Ectodermal cell (in vitro differentiated cells): ENCODE data around the gene L3MBTL4.
"Not testable (repeated sequence)": the region's sequence is repeated elsewhere in the genome, so short reads cannot be mapped to it uniquely, and the experiment has no call there.

Experiments used
- H3K27ac ChIP-seq: 2 replicates; pipeline ENCODE4 v1.7.0; 2013; ENCODE audit warnings: mild to moderate bottlenecking, low read depth, low read length; ENCODE audit not compliant: insufficient read depth, poor library complexity, severe bottlenecking
- H3K27me3 ChIP-seq: 2 replicates; pipeline ENCODE4 v1.7.0; 2013; ENCODE audit warnings: mild to moderate bottlenecking, low read length; ENCODE audit not compliant: insufficient read depth, control insufficient read depth, poor library complexity, severe bottlenecking
- H3K36me3 ChIP-seq: one replicate; pipeline ENCODE4 v1.7.0; 2013; ENCODE audit warnings: low read length; ENCODE audit not compliant: control insufficient read depth, insufficient read depth
- H3K4me1 ChIP-seq: one replicate; pipeline ENCODE4 v1.7.0; 2013; ENCODE audit warnings: low read length; ENCODE audit not compliant: control insufficient read depth, insufficient read depth
- H3K4me3 ChIP-seq: 2 replicates; pipeline ENCODE4 v1.7.0; 2013; ENCODE audit warnings: low read depth, low read length, control low read depth; ENCODE audit not compliant: insufficient read depth
- H3K9me3 ChIP-seq: 2 replicates; pipeline ENCODE4 v1.7.0; 2013; ENCODE audit warnings: mild to moderate bottlenecking, low read length, moderate library complexity; ENCODE audit not compliant: control insufficient read depth
- WGBS, 2 experiments: methylation state at CpG; one replicate each; pipeline ENCODE4 v1.1.7; 2013; ENCODE audit warnings: missing lambda C conversion rate in 2 of 2; 5-methylcytosine and 5-hydroxymethylcytosine counted together

The L3MBTL4 gene

DNA sequence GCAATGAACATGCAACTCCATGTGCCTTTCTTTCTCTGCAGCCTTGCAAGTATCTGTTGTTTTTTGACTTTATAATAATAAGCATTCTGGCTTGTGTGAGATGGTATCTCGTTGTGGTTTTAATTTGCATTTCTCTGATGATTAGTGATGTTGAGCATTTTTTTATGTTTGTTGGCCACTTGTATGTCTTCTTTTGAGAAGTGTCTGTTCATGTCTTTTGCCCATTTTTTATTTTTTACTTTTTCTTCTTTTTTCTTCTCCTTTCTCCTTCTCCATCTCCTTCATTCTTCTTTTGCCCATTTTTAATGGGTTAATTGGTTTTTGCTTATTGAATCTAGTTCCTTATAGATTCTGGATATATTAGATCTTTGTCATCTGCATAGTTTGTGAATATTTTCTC, 155.4 kb downstream of the L3MBTL4 start:
- not testable (repeated sequence) for H3K9me3 ChIP-seq, H3K27me3 ChIP-seq, H3K4me3 ChIP-seq, H3K36me3 ChIP-seq, H3K27ac ChIP-seq, H3K4me1 ChIP-seq
- 83 to 100% methylated on average over 1 of the region's 1 CpG for whole genome bisulfite sequencing, 2 experiments

GRCh38 chr18:6257950-6258349, 156.8 kb downstream of the L3MBTL4 start:
- H3K27me3 ChIP-seq = no peaks in the 10 kb centered on the region
- no peak overlapping the region for H3K4me3 ChIP-seq
- no peaks in the 10 kb centered on the region for H3K36me3 ChIP-seq
- no peaks in the 10 kb centered on the region for H3K9me3 ChIP-seq
- WGBS, 2 experiments = 83 to 87% methylated on average over 3 of the region's 3 CpGs
- H3K4me1 ChIP-seq = no peaks in the 10 kb centered on the region
- no peak overlapping the region for H3K27ac ChIP-seq

DNA sequence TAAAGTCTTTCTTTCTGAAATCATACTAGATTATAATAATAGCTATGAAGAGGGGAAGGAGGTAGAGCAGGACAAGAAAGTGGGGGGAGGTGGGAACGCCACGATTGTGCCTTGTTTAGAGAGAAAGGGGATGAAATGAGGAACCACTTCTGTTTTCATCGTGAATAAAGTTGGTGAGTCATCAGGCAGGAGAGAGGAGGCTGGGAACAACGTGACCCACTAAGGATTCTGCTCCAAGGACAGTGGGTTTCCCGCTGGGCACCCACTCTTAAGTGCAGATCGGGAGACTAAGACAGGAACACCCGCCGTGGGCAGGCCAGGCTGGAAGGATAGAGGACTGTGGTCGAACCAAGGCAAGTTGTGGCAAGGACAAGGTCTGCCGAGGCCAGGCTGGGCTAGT, 158.2 kb downstream of the L3MBTL4 start:
- no peaks in the 10 kb centered on the region for H3K27me3 ChIP-seq
- no peaks in the 10 kb centered on the region for H3K36me3 ChIP-seq
- WGBS, 2 experiments = 81 to 84% methylated on average over 10 of the region's 10 CpGs
- H3K27ac ChIP-seq = no peak overlapping the region
- H3K9me3 ChIP-seq = no peaks in the 10 kb centered on the region
- no peaks in the 10 kb centered on the region for H3K4me1 ChIP-seq
- H3K4me3 ChIP-seq = no peak overlapping the region

- Histone ChIP-seq H3K27me3 (no peaks in the 10 kb centered on the region), H3K4me1 (no peaks in the 10 kb centered on the region), H3K36me3 (no peaks in the 10 kb centered on the region), H3K4me3 (no peak overlapping the region), H3K27ac (no peak overlapping the region), H3K9me3 (no peaks in the 10 kb centered on the region)
- WGBS, 2 experiments = 80% methylated on average over 1 of the region's 1 CpG; no CpG with 5 or more reads in 1 of the 2 experiments
Observed at GRCh38 chr18:6255886-6256285, 158.8 kb downstream of the L3MBTL4 start.

DNA sequence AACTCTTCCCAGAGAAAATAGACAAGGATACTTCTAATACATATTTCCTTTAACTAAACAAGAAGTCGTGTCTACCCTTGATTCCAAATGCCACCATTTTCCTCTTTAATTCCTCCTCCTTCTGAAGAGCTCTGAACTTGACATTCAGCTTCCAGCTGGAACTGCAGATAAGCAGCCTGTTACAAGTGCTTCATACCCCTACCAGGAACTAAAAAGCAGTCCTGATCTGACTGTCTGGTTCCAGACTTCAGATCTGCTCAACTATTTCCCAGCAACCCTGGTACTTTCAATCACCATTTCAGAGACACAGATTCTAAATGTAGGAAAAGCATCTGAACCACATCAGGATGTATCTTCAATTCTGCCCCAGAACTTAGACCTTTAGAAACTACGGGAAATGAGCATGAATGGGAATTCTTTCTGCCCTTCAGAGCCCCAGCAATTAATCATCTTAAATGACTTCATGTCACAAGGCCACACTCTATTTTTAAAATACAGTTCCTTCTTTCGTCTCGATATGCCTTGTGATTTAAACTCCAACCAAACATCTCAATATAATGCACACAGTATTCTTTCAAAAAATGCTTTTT, 159.5 kb downstream of the L3MBTL4 start:
- 88 to 91% methylated on average over 4 of the region's 4 CpGs for WGBS, 2 experiments
- no peaks in the 10 kb centered on the region for H3K4me1 ChIP-seq
- H3K36me3 ChIP-seq = no peaks in the 10 kb centered on the region
- no peaks in the 10 kb centered on the region for H3K27me3 ChIP-seq
- H3K4me3 ChIP-seq = no peak overlapping the region
- no peak overlapping the region for H3K27ac ChIP-seq
- H3K9me3 ChIP-seq = no peaks in the 10 kb centered on the region

DNA sequence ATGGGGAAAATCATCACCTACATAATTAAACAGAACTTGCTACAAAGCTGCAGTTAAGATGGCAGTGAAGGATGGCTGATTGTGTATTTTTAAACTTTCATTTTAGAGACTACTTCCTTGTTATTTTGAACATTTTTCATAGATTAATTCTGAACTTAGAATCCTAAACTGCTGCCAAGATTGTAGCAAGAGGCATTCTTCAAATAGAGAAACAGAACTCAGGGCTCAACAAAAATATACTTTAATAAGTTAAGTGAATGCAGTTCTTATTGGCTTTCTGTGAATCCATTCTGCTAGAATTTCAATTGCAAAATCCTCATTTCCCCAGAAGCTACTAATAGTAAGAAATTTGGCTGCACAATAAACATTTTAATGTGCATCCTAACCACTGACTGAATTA, 160.3 kb downstream of the L3MBTL4 start:
- no peak overlapping the region for H3K4me3 ChIP-seq
- no peaks in the 10 kb centered on the region for H3K9me3 ChIP-seq
- no peaks in the 10 kb centered on the region for H3K36me3 ChIP-seq
- no peaks in the 10 kb centered on the region for H3K4me1 ChIP-seq
- no peak overlapping the region for H3K27ac ChIP-seq
- no peaks in the 10 kb centered on the region for H3K27me3 ChIP-seq

DNA sequence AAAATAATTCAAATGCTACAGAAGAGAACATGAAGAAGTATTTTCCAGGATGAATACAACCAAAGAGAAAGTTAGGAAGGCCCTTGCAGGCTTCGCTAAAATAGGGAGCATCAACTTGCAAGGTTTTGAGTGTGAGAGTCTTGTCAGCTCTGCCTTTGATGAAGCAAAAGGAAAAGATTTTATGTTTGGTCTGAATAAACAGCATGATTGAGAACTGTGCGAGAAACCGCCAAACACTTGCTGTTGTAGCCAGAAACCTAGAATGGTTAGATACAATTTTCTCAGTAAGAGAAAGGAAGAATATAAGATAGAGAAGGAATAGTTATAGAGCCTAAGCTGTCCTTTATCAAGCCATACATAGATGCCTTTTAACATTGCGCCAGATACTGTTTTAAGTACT, 163.6 kb downstream of the L3MBTL4 start:
- no peaks in the 10 kb centered on the region for H3K4me1 ChIP-seq
- no peaks in the 10 kb centered on the region for H3K36me3 ChIP-seq
- no peaks in the 10 kb centered on the region for H3K27me3 ChIP-seq
- 95 to 100% methylated on average over 4 of the region's 4 CpGs for WGBS, 2 experiments
- no peaks in the 10 kb centered on the region for H3K9me3 ChIP-seq
- no peak overlapping the region for H3K27ac ChIP-seq
- no peak overlapping the region for H3K4me3 ChIP-seq

- Histone ChIP-seq H3K27me3 (no peaks in the 10 kb centered on the region), H3K27ac (no peak overlapping the region), H3K9me3 (no peaks in the 10 kb centered on the region), H3K4me1 (no peaks in the 10 kb centered on the region), H3K36me3 (no peaks in the 10 kb centered on the region), H3K4me3 (no peak overlapping the region)
- 96 to 97% methylated on average over 4 of the region's 4 CpGs for WGBS, 2 experiments
Observed at GRCh38 chr18:6249788-6250187, 164.9 kb downstream of the L3MBTL4 start.

GRCh38 chr18:6249170-6249569, 165.5 kb downstream of the L3MBTL4 start:
- H3K36me3 ChIP-seq = no peaks in the 10 kb centered on the region
- no peak overlapping the region for H3K27ac ChIP-seq
- 91 to 100% methylated on average over 2 of the region's 2 CpGs for WGBS, 2 experiments
- no peaks in the 10 kb centered on the region for H3K27me3 ChIP-seq
- H3K4me1 ChIP-seq = no peaks in the 10 kb centered on the region
- no peak overlapping the region for H3K4me3 ChIP-seq
- H3K9me3 ChIP-seq = no peaks in the 10 kb centered on the region

DNA sequence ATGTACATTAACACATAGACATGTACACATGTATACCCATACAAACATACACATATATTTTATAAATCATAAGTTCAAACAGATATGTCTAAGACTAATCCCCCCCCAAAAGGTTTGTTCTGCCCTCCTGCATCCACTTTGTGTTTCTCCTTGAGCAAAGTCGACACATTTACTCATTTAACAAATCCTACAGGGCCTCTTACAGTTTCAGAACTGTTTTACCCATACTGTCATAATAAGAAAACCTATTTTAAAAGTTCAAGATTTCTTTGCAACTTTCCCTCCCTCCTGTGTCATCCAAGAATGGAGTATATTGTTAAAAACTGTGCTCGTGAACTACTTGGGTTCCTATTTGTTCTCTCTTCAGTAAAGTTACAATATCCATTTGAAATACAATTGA, 166.7 kb downstream of the L3MBTL4 start:
- no peak overlapping the region for H3K27ac ChIP-seq
- H3K36me3 ChIP-seq = no peaks in the 10 kb centered on the region
- no peak overlapping the region for H3K4me3 ChIP-seq
- no peaks in the 10 kb centered on the region for H3K27me3 ChIP-seq
- H3K4me1 ChIP-seq = no peaks in the 10 kb centered on the region
- WGBS, 2 experiments = 96 to 97% methylated on average over 1 to 2 of the region's 2 CpGs
- no peaks in the 10 kb centered on the region for H3K9me3 ChIP-seq

DNA sequence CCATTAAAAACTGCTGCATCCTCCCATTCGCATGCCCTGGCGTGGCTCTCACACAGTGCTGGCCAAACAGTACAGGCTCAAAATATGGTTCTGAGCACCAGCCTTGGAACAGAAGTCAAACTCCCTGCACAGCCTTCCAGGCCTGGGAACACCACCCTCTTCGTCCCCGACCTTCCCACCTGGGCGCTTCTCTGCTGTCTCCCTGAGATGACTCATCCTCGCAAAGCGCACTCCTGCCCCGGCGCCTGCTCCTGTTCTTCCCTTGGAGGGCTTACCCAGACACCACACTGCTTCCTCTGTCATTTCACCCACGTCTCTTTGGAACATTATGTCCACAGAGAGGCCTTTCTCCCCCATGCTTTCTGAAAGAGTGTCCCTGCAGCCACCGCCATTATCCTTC, 172.7 kb downstream of the L3MBTL4 start:
- Histone ChIP-seq H3K27me3 (no peaks in the 10 kb centered on the region), H3K27ac (no peak overlapping the region), H3K4me1 (no peaks in the 10 kb centered on the region), H3K4me3 (no peak overlapping the region), H3K9me3 (no peaks in the 10 kb centered on the region), H3K36me3 (no peaks in the 10 kb centered on the region)
- WGBS, 2 experiments = 93 to 95% methylated on average over 11 of the region's 11 CpGs
